Left colon (tissue), 2 donors: Measurements from ENCODE around the gene RBCK1. TPM values are rescaled to one million over a fixed set of nuclear protein-coding genes. Genes with fewer than 3 reads are reported as not detected.
"Not testable (repeated sequence)": the region's sequence is repeated elsewhere in the genome, so short reads cannot be mapped to it uniquely, and the experiment has no call there.

ENCODE experiments used
- ATAC-seq: fragments of 200-7000 bp; cut with Tn5 transposase; one replicate; pipeline ENCODE4 v1.9.1; 2020; ENCODE audit warnings: mild to moderate bottlenecking, moderate library complexity
- DNase-seq, 2 donors: peaks; one replicate each; pipeline ENCODE4 v3.0.0-alpha.2; 2020
- intact Hi-C, 2 donors: fragments of 100-400 bp; cut with DNase I in 1 of 2; cut with micrococcal nuclease in 1 of 2; formaldehyde crosslinking; loops; one replicate each; pipeline versions ENCODE4 v1.11.2 to v1.14.0; 2022; cut with DNase I, micrococcal nuclease
- total RNA-seq, 2 donors: library from RNA; stranded (reverse); fragmentation: NEBNext Ultra II Directional; extraction: Animal tissue kit (Norgen Biotek cat#: 25700); gene quantifications; one replicate each; pipeline ENCODE4 v1.2.1, GENCODE V29; 2021
- donor health status: DM: no; HTN: no; CAD: no.
- donor health status: DM: yes; HTN: yes; CAD: no.

Gene RBCK1
- total RNA-seq, 2 donors from 2014 or later, result 103 to 134 TPM

DNA sequence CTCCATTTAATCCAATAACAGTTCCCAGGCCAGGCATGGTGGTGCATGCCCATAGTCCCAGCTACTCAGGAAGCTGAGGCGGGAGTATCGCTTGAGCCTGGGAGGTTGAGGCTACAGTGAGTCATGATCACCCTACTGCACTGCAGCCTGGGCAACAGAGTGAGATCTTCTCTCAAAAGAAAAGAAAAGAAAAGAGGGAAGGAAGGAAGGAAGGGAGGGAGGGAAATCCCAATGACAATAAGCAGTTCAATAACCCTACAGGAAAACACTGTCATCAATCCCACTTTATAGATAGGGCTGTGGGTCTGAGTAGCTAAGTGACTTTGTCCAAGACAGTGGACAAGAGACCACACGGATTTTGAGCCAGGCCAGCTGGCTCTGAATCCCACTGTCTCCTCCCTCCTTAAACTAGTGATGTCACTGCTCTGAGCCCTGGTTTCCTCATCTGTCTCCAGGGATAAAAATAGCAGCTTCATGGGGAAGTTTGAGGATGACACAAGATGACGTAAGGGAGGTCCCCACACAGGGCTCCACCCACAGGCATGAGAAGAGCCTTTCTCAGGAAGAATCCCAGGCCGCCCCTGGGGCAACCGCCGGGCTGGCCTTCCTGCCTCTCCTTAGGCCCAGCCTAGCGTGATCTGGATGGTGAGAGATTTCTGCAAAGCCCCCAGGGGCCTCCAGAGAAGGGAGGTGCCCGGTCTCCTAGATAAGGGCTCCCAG lies 34.8 kb upstream of the RBCK1 start:
- DNase-seq (no peak), ATAC-seq (no peak)
- intact Hi-C loops, result no loop called here

DNA sequence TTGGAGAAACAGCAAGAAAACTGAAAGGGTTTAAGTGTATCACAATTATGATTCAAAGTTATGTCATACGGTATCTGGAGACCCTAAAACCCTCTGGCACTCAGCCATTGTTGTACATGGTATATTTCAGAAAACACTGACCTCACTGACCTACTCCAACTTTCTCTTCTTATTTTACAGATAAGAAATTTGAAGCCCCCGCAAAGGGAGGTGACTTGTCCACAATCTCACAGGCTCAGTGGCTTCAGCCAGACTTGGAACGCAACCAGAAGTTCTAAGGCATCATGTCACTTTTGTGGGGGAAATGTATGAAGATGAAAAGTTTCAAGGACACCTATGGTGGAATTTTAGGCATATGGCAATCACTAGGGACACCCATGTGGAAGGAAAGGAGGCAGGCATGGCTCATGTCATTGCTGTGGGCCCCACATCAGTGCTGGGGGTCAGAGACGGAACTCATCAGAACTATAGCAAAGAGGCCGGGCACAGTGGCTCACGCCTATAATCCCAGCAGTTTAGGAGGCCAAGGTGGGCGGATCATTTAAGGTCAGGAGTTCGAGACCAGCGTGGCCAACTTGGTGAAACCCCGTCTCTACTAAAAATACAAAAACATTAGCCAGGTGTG lies 32.7 kb upstream of the RBCK1 start:
- intact Hi-C loops, result no loop called here
- ATAC-seq, result no peak
- DNase-seq, result no peak

DNA sequence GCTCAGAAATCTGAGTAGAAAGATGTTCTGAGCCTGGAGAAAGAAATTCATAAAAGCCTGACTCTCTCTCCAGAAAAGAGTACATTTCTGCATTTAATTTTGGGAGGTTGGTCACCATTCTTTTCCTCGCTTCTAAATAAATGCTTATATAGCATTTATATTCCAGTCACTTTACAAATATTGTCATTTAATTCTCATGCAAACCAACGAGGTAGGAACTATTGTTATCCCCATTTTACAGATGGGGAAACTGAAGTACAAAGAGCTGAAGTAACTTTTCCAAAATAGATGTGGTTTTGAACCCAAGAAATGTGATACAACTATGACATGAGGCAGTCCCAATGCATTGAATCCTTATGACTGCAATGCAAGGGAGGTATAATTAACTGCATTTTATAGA lies 32.0 kb upstream of the RBCK1 start:
- no peak for DNase-seq
- intact Hi-C loops, result no loop called here

DNA sequence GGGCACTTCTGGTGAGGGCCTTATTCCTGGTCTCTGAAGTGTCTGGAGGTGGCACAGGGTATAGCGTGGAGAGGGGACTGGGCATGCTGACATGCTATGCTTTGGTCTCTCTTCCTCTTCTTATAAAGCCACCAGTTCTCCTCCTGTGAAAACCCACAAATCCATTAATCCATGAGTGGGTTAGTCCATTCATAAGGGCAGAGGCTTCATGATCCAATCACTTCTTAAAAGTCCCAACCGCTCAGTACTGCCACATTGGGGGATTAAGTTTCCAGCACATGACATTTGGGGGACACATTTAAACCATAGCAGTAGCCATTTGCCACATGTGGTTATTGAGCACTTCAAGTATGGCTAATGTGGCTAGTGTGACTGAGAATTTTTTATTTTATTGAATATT lies 31.3 kb upstream of the RBCK1 start:
- no peak for ATAC-seq
- intact Hi-C loops, result no loop called here
- no peak for DNase-seq

More for the DNA sequence above, 32.0 kb upstream of the RBCK1 start:
- ATAC-seq, result no peak

DNA sequence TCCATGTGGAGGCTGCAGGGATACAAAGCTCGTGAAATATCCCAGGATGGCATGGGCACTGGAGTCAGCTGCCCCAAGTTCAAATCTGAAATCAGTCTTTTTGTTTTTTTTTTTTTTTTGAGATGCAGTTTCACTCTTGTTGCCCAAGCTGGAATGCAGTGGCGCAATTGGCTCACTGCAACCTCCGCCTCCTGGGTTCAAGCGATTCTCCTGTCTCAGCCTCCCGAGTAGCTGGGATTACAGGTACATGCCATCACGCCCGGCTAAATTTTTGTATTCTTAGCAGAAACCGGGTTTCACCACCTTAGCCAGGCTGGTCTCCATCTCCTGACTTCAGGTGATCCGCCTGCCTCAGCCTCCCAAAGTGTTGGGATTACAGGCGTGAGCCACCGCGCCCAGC lies 30.5 kb upstream of the RBCK1 start:
- DNase-seq, intact Hi-C loops, ATAC-seq: not testable (repeated sequence)

DNA sequence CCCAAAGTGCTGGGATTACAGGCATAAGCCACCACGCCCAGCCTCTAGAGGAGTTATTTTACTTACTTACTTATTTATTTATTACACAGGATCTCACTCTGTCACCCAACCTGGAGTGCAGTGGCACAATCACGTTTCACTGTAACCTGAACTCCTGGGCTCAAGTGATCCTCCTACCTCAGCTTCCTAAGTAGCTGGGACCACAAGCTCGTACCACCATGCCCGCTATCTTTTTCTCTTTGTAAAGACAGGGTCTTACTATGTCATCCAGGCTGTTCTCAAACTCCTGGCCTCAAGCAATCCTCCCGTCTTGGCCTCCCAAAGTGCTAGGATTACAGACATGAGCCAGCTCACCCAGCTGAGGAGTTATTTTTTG lies 29.1 kb upstream of the RBCK1 start:
- no peak for ATAC-seq
- DNase-seq, result no peak
- intact Hi-C loops, result no loop called here

DNA sequence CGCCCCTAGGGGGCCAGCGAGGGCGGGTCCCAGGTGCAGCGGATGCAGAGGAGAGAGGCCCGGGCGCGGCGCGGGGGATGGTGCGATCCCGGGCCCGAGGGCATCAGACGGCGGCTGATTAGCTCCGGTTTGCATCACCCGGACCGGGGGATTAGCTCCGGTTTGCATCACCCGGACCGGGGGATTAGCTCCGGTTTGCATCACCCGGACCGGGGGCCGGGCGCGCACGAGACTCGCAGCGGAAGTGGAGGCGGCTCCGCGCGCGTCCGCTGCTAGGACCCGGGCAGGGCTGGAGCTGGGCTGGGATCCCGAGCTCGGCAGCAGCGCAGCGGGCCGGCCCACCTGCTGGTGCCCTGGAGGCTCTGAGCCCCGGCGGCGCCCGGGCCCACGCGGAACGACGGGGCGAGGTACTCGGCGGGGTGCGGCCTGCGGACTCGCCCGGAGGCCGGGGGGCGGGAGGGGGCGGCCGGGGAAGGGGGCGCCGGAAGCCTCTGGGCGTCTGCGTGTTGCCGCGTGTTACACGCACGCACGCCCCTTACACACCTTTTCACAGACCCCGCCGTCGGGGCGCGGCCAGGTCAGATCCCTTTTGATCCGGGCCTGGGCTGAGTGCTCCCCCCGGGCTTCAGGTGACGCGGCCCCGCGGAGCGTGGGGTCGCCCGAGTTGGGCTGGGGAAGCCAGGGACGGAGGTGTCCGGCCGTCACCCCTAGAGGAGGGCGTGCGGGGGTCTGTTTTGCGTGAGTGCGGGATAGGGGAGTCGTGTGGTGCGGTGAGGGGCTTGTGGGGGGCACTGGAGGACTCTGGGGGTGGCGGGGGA lies 27.1 kb upstream of the RBCK1 start:
- DNase-seq, result peak; percentile 41 to 70
- ATAC-seq, result peak; percentile 46
- intact Hi-C loops, result no loop called here

DNA sequence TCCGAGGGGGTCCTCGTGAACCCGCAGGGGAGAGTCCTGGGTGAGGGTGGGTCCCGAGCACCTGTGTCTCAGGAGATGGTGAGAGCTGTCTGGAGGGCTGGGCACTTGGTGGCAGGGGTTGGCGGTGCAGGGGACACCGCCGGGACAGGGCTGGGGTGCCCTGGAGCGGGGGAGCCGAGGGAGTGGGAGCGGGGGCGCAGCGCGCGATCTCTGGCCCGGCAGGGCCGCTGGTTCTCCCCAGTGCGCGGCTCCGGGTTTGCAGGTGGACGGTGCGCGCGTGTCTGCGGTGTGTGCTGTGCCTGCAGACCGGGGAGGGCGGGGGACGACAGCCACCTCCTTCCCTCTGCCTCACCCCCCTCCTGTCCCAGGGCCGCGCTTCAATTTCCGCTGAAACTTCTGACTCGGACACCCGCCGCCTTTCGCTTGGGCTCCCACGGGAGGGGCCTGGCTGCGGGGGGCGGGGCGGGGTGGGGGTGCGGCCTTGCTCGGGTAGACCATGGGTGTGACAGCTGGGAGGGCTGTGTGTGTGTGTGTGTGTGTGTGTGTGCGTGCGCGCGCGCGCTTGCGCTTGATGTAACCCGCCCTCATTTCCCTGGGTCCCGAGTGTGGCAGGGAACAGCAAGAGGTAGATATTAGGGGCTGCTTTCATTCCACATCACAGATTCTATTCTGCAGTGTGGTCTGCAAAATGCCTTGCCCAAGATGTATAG lies 26.4 kb upstream of the RBCK1 start:
- ATAC-seq, result peak; percentile 82
- intact Hi-C loops, result no loop called here
- DNase-seq, result peak; percentile 87 to 88

DNA sequence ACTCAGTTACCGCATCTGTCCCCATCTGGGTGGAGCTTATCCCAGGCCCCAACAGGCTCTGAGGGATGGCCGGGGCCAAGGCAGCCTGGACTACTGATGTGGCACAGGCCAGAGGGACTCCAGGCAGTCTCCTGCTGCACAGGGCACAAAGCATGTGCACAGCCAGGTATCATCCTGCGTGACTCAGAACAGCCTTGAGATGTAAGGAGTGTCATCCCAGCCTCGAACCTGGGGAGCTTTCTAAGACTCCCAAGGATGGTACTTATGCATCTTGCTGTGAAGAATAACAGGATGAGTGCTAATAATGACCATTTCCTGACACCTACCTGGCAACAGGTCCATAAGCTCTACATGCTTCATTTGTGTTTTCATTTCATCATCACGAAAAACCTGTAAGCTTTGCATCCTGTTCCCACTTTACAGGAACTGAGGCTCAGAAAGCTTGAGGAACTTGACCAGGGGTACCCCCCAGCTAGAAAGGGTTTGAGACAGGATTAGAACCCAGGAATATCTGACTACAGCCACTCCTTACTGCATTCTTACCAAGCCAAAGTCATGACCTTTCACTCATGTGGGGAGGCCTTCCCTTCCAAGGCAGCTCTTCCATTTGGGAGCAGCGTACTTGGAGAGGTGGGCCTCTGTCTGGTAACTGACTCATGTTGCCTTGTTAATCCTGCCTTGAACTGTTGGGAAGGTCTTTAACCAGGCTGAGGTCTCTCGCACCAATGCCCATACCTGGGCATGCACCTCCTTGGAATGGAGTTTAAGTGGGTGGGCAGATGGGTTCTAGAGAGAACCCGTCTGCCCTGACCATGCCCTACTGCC lies 25.6 kb upstream of the RBCK1 start:
- DNase-seq (no peak), ATAC-seq (peak; percentile 18)
- intact Hi-C loops, result no loop called here

DNA sequence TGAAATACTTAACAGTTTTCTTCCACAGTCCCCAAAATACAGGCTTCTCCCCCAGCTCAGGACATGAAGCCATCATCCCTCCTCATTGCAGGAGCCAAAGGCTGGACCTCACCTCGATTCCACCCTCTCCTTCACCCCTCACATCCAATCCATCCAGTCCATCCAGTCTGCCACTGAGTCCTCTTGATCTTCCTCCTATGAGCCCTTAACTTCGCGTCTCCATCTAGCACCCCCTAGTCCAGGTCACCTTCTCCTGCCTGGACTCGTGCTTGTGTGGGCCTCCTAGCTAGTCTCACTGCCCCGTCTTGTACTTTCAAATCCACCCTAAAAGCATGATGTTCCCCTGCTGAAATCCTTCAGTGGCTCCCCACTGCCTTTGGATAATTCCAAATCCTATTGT lies 24.2 kb upstream of the RBCK1 start:
- DNase-seq (no peak), ATAC-seq (no peak)
- intact Hi-C loops, result no loop called here

DNA sequence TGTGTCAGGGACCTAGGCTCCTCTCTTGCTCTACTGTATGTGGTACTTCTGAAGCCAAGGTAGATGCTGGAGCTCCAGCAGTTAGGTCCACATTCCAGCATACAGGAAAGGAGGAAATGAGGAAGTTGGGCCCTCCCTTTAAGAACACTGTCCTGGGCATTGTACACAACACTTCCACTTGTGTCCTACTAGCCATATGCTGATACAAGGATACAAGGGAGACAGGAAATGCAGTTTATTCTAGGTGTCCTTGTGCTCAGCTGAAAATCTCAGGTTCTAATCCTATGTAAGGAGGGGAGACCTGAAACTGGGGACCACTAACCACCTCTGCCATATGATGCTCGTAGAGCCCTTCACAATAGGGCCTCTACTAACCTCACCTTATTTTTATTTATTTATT lies 23.4 kb upstream of the RBCK1 start:
- peak; percentile 37 for ATAC-seq
- intact Hi-C loops, result no loop called here
- DNase-seq, result no peak

DNA sequence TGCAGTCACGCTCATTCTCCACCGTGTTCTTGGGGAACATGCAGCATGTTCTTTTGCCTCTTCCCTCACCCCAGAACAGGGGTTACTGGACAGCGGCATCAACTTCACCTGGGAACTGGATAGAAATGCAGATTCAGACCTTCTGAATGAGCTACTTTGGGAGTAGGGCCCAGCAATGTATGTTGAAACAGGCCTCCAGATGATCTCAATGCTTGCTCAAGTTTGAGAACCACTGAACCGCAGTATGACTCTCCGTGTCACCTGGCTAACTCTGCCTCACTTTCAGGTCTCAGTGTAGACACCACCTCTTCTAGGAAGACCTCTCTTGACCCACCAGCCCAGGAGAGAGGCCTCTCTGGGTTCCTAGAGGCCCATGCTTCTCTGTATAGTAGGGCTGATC lies 22.7 kb upstream of the RBCK1 start:
- DNase-seq (no peak), ATAC-seq (no peak)
- intact Hi-C loops, result no loop called here

DNA sequence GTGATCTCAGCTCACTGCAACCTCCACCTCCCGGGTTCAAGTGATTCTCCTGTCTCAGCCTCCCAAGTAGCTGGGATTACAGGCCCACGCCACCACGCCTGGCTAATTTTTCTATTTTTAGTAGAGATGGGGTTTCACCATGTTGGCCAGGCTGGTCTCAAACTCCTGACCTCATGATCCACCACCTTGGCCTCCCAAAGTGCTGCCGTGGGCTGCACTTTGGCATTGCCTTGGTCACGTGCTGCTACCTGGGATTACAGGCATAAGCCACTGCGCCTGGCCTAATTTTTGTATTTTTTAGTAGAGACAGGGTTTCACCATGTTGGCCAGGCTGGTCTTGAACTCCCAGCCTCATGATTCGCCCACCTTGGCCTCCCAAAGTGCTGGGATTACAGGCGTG lies 21.5 kb upstream of the RBCK1 start:
- ATAC-seq, DNase-seq, intact Hi-C loops: not testable (repeated sequence)

DNA sequence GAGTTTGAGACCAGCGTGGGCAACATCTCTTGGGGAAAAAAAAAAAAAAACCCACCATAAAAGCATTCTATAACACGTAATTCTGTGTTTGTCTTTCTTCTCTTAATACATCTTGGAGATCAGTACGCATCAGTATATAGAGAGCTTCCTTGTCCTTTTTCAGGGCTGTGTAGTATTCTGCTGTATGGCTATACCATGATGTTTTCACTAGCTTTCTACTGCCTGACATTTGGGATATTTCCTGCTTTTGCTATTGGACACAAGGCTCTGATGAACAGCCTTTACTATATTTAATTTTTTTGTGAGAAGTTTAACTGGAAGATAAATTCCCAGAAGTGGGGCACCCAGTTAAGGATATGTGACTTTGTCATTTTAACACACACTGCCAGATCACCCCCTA lies 20.6 kb upstream of the RBCK1 start:
- intact Hi-C loops, result no loop called here
- no peak for ATAC-seq
- no peak for DNase-seq

DNA sequence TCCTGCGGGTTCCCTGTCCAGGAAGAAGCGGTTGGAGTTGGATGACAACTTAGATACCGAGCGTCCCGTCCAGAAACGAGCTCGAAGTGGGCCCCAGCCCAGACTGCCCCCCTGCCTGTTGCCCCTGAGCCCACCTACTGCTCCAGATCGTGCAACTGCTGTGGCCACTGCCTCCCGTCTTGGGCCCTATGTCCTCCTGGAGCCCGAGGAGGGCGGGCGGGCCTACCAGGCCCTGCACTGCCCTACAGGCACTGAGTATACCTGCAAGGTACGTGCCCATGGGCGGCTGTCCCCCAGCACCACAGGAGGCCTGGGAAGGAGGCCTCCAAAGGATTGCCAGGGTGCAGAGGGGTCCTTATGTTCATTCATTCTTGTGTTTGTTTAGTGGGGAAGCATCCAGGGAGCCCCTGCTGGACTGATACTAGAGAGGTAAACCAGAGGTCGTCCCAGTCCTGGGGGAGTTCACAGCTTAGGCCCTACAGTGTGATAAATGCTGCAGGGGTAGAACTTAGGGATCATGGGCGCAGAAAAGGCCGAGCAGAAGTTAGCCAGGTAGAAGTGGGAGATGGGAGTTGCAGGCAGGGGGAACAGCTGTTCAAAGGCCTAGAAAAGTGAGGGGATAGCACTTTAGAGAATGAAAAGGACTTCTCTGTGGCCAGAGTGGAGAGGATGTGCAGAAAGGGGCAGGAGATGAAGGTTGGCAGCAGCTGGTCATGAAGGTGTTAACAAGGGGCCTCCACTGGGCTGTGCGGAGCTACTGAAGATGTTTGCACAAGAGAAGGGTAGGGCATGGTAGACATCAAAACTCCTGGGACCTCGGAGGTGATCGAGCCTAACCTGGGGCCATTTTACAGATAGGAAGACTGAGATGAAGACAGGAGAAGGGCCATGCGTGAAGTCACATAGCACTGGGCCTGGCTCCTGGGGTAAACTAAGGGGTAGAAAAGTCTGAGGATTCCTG lies 19.8 kb upstream of the RBCK1 start:
- DNase-seq (no peak), ATAC-seq (no peak)
- intact Hi-C loops, result no loop called here

DNA sequence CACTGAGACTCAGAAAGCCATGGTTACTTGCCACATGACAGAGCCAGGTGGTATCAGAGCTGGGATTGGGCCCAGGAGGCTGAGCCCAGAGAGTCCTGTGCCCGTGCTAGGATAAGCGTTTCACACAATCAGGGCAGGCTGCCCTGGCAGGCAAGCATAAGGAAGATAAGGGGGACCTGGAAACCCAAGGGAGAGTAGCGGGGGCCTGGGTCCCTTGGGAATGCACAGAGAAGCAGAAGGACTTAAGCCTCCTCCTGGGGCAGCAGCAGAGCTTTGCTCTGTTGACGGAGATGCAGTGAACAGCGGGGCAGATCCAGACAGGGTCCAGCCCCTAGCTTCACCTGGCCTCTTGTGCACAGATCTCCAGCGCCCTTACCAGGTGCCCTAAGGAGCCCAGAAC lies 18.9 kb upstream of the RBCK1 start:
- ATAC-seq, result no peak
- intact Hi-C loops, result no loop called here
- no peak for DNase-seq

DNA sequence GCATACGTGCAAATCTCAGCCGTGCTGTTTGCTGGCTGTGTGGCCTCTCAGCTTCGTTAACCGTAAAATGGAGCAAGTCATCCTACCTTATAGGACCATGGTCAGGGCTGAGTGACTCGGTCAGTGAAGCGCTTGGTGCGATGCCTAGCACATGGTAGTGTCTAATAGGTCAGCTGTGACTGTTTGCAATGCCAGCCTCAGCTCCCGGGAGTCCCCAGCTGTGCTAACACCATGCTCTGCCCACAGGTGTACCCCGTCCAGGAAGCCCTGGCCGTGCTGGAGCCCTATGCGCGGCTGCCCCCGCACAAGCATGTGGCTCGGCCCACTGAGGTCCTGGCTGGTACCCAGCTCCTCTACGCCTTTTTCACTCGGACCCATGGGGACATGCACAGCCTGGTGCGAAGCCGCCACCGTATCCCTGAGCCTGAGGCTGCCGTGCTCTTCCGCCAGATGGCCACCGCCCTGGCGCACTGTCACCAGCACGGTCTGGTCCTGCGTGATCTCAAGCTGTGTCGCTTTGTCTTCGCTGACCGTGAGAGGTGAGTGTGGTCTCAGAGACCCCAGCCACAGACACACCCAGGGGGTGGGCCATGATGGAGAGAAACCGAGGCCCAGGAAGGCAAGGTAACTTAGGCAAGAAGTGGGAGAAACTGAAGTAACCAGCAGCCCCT lies 16.9 kb upstream of the RBCK1 start:
- intact Hi-C loops, result no loop called here
- ATAC-seq (no peak), DNase-seq (no peak)
